ENCODE results near the gene MITF. TPM values are rescaled to one million over a fixed set of nuclear protein-coding genes. Genes with fewer than 3 reads are reported as not detected.

MITF gene
- total RNA-seq, 2 donors from 2014 or later = 9.3 to 12.2 TPM

- WGBS, 2 donors = 89 to 94% methylated on average over 4 of the region's 4 CpGs
- no peak for DNase-seq
- no peaks in the 10 kb centered on the region for H3K27me3 ChIP-seq
- H3K9me3 ChIP-seq = no peaks in the 10 kb centered on the region
- H3K36me3 ChIP-seq (replicated peaks in 1 of 2; ENCODE audit: insufficient read depth in 1 of 2, low read depth in 2 of 2) = no peaks in the 10 kb centered on the region
- H3K4me3 ChIP-seq = no peak overlapping the region
- TF ChIP-seq CTCF (IDR thresholded peaks at IDR 0.05) = no peak
- no peak for TF ChIP-seq POLR2A (IDR thresholded peaks at IDR 0.05)
- H3K4me1 ChIP-seq = no peaks in the 10 kb centered on the region
- ATAC-seq = no peak
- intact Hi-C loops (cut with DNase I) = no loop called here
- no peak overlapping the region for H3K27ac ChIP-seq
Measured at GRCh38 chr3:69892706-69893105, 153.4 kb downstream of the MITF start.

GRCh38 chr3:69893274-69893673 is 154.0 kb downstream of the MITF start:
- Histone ChIP-seq H3K4me1 (no peaks in the 10 kb centered on the region), H3K4me3 (no peak overlapping the region), H3K27me3 (no peaks in the 10 kb centered on the region), H3K36me3 (replicated peaks in 1 of 2; ENCODE audit: insufficient read depth in 1 of 2, low read depth in 2 of 2) (no peaks in the 10 kb centered on the region), H3K27ac (no peak overlapping the region), H3K9me3 (no peaks in the 10 kb centered on the region)
- no peak for TF ChIP-seq POLR2A (IDR thresholded peaks at IDR 0.05)
- no peak for TF ChIP-seq CTCF (IDR thresholded peaks at IDR 0.05)
- DNase-seq (no peak), ATAC-seq (no peak)
- WGBS, 2 donors = 63 to 69% methylated on average over 4 of the region's 4 CpGs
- intact Hi-C loops (cut with DNase I) = no loop called here

- 79 to 89% methylated on average over 1 of the region's 1 CpG for WGBS, 2 donors
- TF ChIP-seq CTCF (IDR thresholded peaks at IDR 0.05) (no peak), POLR2A (IDR thresholded peaks at IDR 0.05) (no peak)
- Histone ChIP-seq H3K9me3 (no peaks in the 10 kb centered on the region), H3K27me3 (no peaks in the 10 kb centered on the region), H3K4me3 (no peak overlapping the region), H3K27ac (no peak overlapping the region), H3K4me1 (no peaks in the 10 kb centered on the region), H3K36me3 (replicated peaks in 1 of 2; ENCODE audit: insufficient read depth in 1 of 2, low read depth in 2 of 2) (no peaks in the 10 kb centered on the region)
- no peak for ATAC-seq
- intact Hi-C loops (cut with DNase I) = no loop called here
- DNase-seq = no peak
Measured at GRCh38 chr3:69896095-69896494, 156.8 kb downstream of the MITF start.

- Histone ChIP-seq H3K27ac (no peak overlapping the region), H3K36me3 (replicated peaks in 1 of 2; ENCODE audit: insufficient read depth in 1 of 2, low read depth in 2 of 2) (no peaks in the 10 kb centered on the region), H3K4me3 (no peak overlapping the region), H3K4me1 (no peaks in the 10 kb centered on the region), H3K9me3 (no peaks in the 10 kb centered on the region), H3K27me3 (no peaks in the 10 kb centered on the region)
- ATAC-seq (no peak), DNase-seq (no peak)
- intact Hi-C loops (cut with DNase I) = no loop called here
- WGBS, 2 donors = 81 to 85% methylated on average over 1 of the region's 1 CpG
- TF ChIP-seq POLR2A (IDR thresholded peaks at IDR 0.05) = no peak
- TF ChIP-seq CTCF (IDR thresholded peaks at IDR 0.05) = no peak
Measured at GRCh38 chr3:69900331-69900730, 161.1 kb downstream of the MITF start.

GRCh38 chr3:69901802-69902201 is 162.5 kb downstream of the MITF start:
- WGBS, 2 donors = 95 to 100% methylated on average over 1 of the region's 1 CpG
- Histone ChIP-seq H3K27ac (no peak overlapping the region), H3K36me3 (replicated peaks in 1 of 2; ENCODE audit: insufficient read depth in 1 of 2, low read depth in 2 of 2) (no peaks in the 10 kb centered on the region), H3K27me3 (no peaks in the 10 kb centered on the region), H3K4me3 (no peak overlapping the region), H3K4me1 (no peaks in the 10 kb centered on the region), H3K9me3 (no peaks in the 10 kb centered on the region)
- ATAC-seq (no peak), DNase-seq (no peak)
- intact Hi-C loops (cut with DNase I) = no loop called here
- TF ChIP-seq POLR2A (IDR thresholded peaks at IDR 0.05) (no peak), CTCF (IDR thresholded peaks at IDR 0.05) (no peak)
